ENCODE data around the gene PCCA. TPM values are rescaled to one million over a fixed set of nuclear protein-coding genes. Genes with fewer than 3 reads are reported as not detected.
"Not testable (repeated sequence)": the region's sequence is repeated elsewhere in the genome, so short reads cannot be mapped to it uniquely, and the experiment has no call there.

Gene PCCA
- total and polyA plus RNA-seq, 2 experiments from 2014 or later, result 29.8 to 59.2 TPM

DNA sequence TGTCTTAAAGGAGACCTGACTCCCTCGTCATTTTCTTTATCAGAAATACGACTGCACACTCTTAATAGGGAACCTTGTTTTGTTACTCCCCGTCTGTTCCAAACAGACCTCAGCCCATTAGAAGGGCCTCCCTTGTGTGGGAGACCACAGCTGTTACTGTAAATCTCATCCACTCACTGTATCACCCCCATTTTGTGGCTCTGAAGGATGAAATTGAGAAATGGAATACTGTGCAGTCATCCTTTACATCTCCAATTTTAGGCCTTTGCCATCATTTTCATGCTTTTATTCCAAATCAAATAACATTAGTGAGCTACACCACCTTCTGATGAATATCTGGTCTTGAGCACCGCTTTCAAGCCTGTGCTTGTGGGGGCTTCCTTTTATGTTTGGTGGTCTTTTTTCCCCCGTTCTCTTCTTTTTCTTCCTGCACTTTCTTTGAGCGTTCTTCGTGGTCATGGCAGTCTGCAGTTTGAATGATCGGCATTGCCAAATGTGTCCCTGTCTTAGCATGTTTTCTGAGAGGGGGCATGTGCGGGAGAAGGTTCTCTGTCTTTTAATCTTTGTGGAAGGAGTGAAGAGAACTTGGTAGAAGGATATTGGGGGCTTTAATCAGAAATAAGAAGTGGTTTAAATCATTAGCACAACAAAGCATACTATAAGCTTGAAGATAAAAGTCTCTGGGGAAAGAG is 433.9 kb downstream of the PCCA start:
- DNase-seq (ENCODE audit: low read depth in 1 of 2, low spot score in 1 of 2), result no peak
- Histone ChIP-seq H3K36me3 (no peaks in the 10 kb centered on the region), H3K4me3 (no peak overlapping the region), H3K27me3 (no peaks in the 10 kb centered on the region), H3K27ac (no peak overlapping the region), H3K4me1 (ENCODE audit: low read depth) (peaks cover 7% of the 10 kb centered on the region), H3K9me3 (ENCODE audit: low read depth) (no peaks in the 10 kb centered on the region)
- no peak for TF ChIP-seq CTCF (IDR thresholded peaks at IDR 0.05; ENCODE audit: low read depth, low read length)

DNA sequence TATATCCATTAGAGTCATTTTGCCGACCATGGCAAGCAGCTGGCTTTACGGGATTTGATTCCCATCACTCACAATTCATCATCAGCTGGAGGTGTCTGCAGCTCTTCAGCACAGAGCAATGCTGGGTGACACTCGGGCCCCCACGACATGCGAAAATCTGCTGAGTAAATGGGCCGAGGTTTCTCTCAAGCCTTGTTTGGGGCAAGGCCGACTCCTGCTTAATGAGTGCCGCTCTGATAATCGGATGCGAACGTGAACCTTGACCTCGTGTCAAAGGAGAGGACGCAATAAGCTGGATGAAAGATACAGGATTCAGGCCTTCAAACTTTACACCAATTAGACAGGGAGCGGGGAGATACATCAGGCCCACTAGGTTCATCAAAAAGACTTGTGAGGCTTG is 434.5 kb downstream of the PCCA start:
- Histone ChIP-seq H3K27me3 (no peaks in the 10 kb centered on the region), H3K4me1 (ENCODE audit: low read depth) (peaks cover 7% of the 10 kb centered on the region), H3K4me3 (no peak overlapping the region), H3K9me3 (ENCODE audit: low read depth) (no peaks in the 10 kb centered on the region), H3K36me3 (no peaks in the 10 kb centered on the region), H3K27ac (no peak overlapping the region)
- no peak for TF ChIP-seq CTCF (IDR thresholded peaks at IDR 0.05; ENCODE audit: low read depth, low read length)
- DNase-seq (ENCODE audit: low read depth in 1 of 2, low spot score in 1 of 2), result no peak

DNA sequence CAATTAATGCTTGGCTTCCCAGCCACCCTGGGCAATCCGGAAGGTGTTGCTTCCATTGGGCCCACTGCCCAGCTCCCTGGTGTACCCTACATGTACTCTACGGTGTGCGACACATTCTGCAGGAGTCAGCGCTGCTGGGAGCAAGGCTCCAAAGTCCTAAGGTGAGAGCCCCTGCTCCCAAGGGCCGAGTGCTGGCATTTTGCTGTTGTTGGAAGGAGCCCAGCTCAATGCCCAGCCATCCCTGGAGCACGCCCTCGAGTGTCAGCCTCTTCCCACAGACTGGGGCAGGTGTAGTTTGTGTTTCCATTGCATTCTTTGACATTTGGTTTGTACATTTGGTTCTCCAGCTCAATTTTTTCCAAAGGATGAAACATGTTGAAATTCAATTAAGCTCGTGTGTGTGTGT is 435.1 kb downstream of the PCCA start:
- Histone ChIP-seq H3K4me3 (no peak overlapping the region), H3K27me3 (no peaks in the 10 kb centered on the region), H3K36me3 (no peaks in the 10 kb centered on the region), H3K4me1 (ENCODE audit: low read depth) (peaks cover 7% of the 10 kb centered on the region), H3K9me3 (ENCODE audit: low read depth) (no peaks in the 10 kb centered on the region), H3K27ac (no peak overlapping the region)
- no peak for TF ChIP-seq CTCF (IDR thresholded peaks at IDR 0.05; ENCODE audit: low read depth, low read length)
- DNase-seq (ENCODE audit: low read depth in 1 of 2, low spot score in 1 of 2), result no peak

DNA sequence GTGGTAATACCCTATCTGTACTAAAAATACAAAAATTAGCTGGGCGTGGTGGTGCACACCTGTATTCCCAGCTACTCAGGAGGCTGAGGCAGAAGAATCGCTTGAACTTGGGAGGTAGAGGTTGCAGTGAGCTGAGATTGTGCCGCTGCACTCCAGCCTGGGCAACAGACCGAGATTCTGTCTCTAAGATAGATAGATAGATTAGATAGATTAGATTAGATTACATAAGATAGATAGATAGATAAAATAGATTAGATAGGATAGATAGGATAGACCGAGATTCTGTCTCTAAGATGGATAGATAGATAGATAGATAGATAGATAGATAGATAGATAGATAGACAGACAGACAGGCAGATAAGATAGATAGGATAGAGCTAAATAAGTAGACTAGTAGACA is 435.8 kb downstream of the PCCA start:
- not testable (repeated sequence) for H3K36me3 ChIP-seq; H3K27ac ChIP-seq; H3K4me3 ChIP-seq; H3K27me3 ChIP-seq; DNase-seq (ENCODE audit: low read depth in 1 of 2, low spot score in 1 of 2); H3K4me1 ChIP-seq (ENCODE audit: low read depth); H3K9me3 ChIP-seq (ENCODE audit: low read depth)

GRCh38 chr13:100525453-100526317 is 436.8 kb downstream of the PCCA start:
- no peak for TF ChIP-seq CTCF (IDR thresholded peaks at IDR 0.05; ENCODE audit: low read depth, low read length)
- Histone ChIP-seq H3K27ac (peak overlapping the region; percentile 50), H3K4me3 (no peak overlapping the region), H3K27me3 (no peaks in the 10 kb centered on the region), H3K36me3 (no peaks in the 10 kb centered on the region), H3K9me3 (ENCODE audit: low read depth) (no peaks in the 10 kb centered on the region), H3K4me1 (ENCODE audit: low read depth) (peaks cover 7% of the 10 kb centered on the region)
- peak in 1 of 2 donors; percentile 45 for DNase-seq (ENCODE audit: low read depth in 1 of 2, low spot score in 1 of 2)

Data from cardiac muscle cell (in vitro differentiated cells and primary cell).